Tibial nerve (tissue), 4 donors: ENCODE data around the gene RASGRF1. TPM values are rescaled to one million over a fixed set of nuclear protein-coding genes. Genes with fewer than 3 reads are reported as not detected.

Experiments
- DNase-seq, 2 donors: peaks; one replicate each; pipeline ENCODE4 v3.0.0-alpha.2; 2019; ENCODE audit warnings: low spot score in 2 of 2
- H3K27ac ChIP-seq, 4 donors: fragments of 200-600 bp; sonication (generic) in 3 of 4; one replicate each; pipeline ENCODE4 v1.5.1; 2017 to 2019; ENCODE audit warnings: mild to moderate bottlenecking in 1 of 4
- H3K27me3 ChIP-seq, 2 donors: fragments of 200-600 bp; sonication (generic) in 1 of 2; one replicate each; pipeline versions ENCODE4 v1.5.1 to v1.6.0; 2017 to 2019
- H3K36me3 ChIP-seq, 3 donors: fragments of 200-600 bp; sonication (generic); one replicate each; pipeline ENCODE4 v1.5.1; 2018 to 2019
- H3K4me1 ChIP-seq, 4 donors: fragments of 200-600 bp; sonication (generic) in 3 of 4; one replicate each; pipeline ENCODE4 v1.5.1; 2017 to 2019
- H3K4me3 ChIP-seq, 4 donors: fragments of 200-600 bp; sonication (generic) in 3 of 4; one replicate each; pipeline ENCODE4 v1.5.1; 2017 to 2019; ENCODE audit warnings: mild to moderate bottlenecking in 1 of 4, moderate library complexity in 1 of 4
- H3K9me3 ChIP-seq, 4 donors: fragments of 200-600 bp; sonication (generic) in 3 of 4; one replicate each; pipeline ENCODE4 v1.5.1; 2017 to 2019
- CTCF ChIP-seq, 5 experiments: fragments of 200-600 bp in 3 of 5; fragments of 450-650 bp in 2 of 5; sonication (generic) in 3 of 5; IDR thresholded peaks; one replicate each; pipeline ENCODE4 v1.5.1; 2016 to 2019; ENCODE audit warnings: antibody characterized with exemption in 5 of 5, mild to moderate bottlenecking in 3 of 5, moderate library complexity in 2 of 5
- EP300 ChIP-seq, 2 donors: sonication (generic); formaldehyde crosslinking; IDR thresholded peaks; one replicate each; pipeline ENCODE4 v1.6.1; 2017; ENCODE audit warnings: antibody characterized with exemption in 2 of 2, mild to moderate bottlenecking in 1 of 2
- POLR2A ChIP-seq, 2 donors: fragments of 450-650 bp; IDR thresholded peaks; one replicate each; pipeline ENCODE4 v1.6.1; 2017; ENCODE audit warnings: antibody characterized with exemption in 2 of 2, mild to moderate bottlenecking in 2 of 2, moderate library complexity in 2 of 2
- WGBS, 2 donors: methylation state at CpG; one replicate each; pipeline ENCODE4 v1.1.5; 2018; 5-methylcytosine and 5-hydroxymethylcytosine counted together
- total RNA-seq, 4 donors: library from RNA; depleted of rRNA; stranded (reverse); fragments of >200 nt; gene quantifications; one replicate each; pipeline ENCODE4 v1.1.0, GENCODE V29; 2016

Gene RASGRF1
- total RNA-seq, 4 donors from 2014 or later = 0.30 to 0.98 (median 0.65) TPM

GRCh38 chr15:78985859-78986475 lies 104.6 kb downstream of the RASGRF1 start:
- peaks cover 0 to 22% (median 9%) of the 10 kb centered on the region in 4 donors for H3K4me1 ChIP-seq
- DNase-seq = no peak
- no peaks in the 10 kb centered on the region for H3K27me3 ChIP-seq
- no peak overlapping the region for H3K27ac ChIP-seq
- no peaks in the 10 kb centered on the region for H3K9me3 ChIP-seq
- no peak overlapping the region for H3K4me3 ChIP-seq
- WGBS, 2 donors = 82 to 86% methylated on average over 6 of the region's 6 CpGs
- peaks cover 0 to 10% (median 0%) of the 10 kb centered on the region in 3 donors for H3K36me3 ChIP-seq
- no peak for TF ChIP-seq POLR2A (IDR thresholded peaks at IDR 0.05)
- no peak for TF ChIP-seq EP300 (IDR thresholded peaks at IDR 0.05)
- no peak for TF ChIP-seq CTCF (IDR thresholded peaks at IDR 0.05)

GRCh38 chr15:78984041-78984440 lies 106.5 kb downstream of the RASGRF1 start:
- Histone ChIP-seq H3K4me3 (no peak overlapping the region), H3K27ac (peak overlapping the region in 1 of 4 donors; percentile 40), H3K36me3 (peaks cover 0 to 10% (median 0%) of the 10 kb centered on the region in 3 donors), H3K9me3 (no peaks in the 10 kb centered on the region), H3K4me1 (peaks cover 0 to 24% (median 10%) of the 10 kb centered on the region in 4 donors), H3K27me3 (no peaks in the 10 kb centered on the region)
- no peak for DNase-seq
- TF ChIP-seq CTCF (IDR thresholded peaks at IDR 0.05) (no peak), EP300 (IDR thresholded peaks at IDR 0.05) (no peak), POLR2A (IDR thresholded peaks at IDR 0.05) (no peak)
- 92 to 100% methylated on average over 1 of the region's 1 CpG for WGBS, 2 donors

- no peaks in the 10 kb centered on the region for H3K27me3 ChIP-seq
- no peaks in the 10 kb centered on the region for H3K9me3 ChIP-seq
- H3K36me3 ChIP-seq = peaks cover 0 to 10% (median 0%) of the 10 kb centered on the region in 3 donors
- no peak for TF ChIP-seq POLR2A (IDR thresholded peaks at IDR 0.05)
- no peak for TF ChIP-seq CTCF (IDR thresholded peaks at IDR 0.05)
- TF ChIP-seq EP300 (IDR thresholded peaks at IDR 0.05) = no peak
- no peak for DNase-seq
- WGBS, 2 donors = 62 to 87% methylated on average over 4 to 5 of the region's 5 CpGs
- peak overlapping the region in 2 of 4 donors; percentile 40 to 59 for H3K27ac ChIP-seq
- peaks cover 0 to 18% (median 6%) of the 10 kb centered on the region in 4 donors for H3K4me1 ChIP-seq
- H3K4me3 ChIP-seq = no peak overlapping the region
These were observed 107.2 kb downstream of the RASGRF1 start for GRCh38 chr15:78983146-78983918.

GRCh38 chr15:78982736-78983135 lies 107.8 kb downstream of the RASGRF1 start:
- no peak overlapping the region for H3K4me3 ChIP-seq
- DNase-seq = no peak
- TF ChIP-seq CTCF (IDR thresholded peaks at IDR 0.05) (no peak), EP300 (IDR thresholded peaks at IDR 0.05) (no peak)
- H3K36me3 ChIP-seq = peaks cover 0 to 10% (median 0%) of the 10 kb centered on the region in 3 donors
- H3K9me3 ChIP-seq = no peaks in the 10 kb centered on the region
- WGBS, 2 donors = 69 to 81% methylated on average over 10 of the region's 10 CpGs
- H3K4me1 ChIP-seq = peaks cover 0 to 12% (median 3%) of the 10 kb centered on the region in 4 donors
- H3K27me3 ChIP-seq = no peaks in the 10 kb centered on the region
- peak overlapping the region in 1 of 4 donors; percentile 59 for H3K27ac ChIP-seq
